ENCODE results near the gene ACTRT2.

The ACTRT2 gene

GRCh38 chr1:3069491-3070308, 48.4 kb downstream of the ACTRT2 start:
- DNase-seq (ENCODE audit: low read depth), result no peak

GRCh38 chr1:3070309-3070643, 49.0 kb downstream of the ACTRT2 start:
- DNase-seq (ENCODE audit: low read depth), result no peak

GRCh38 chr1:3070644-3071564, 49.6 kb downstream of the ACTRT2 start:
- DNase-seq (ENCODE audit: low read depth), result no peak

- DNase-seq (ENCODE audit: low read depth), result no peak
These were observed 50.5 kb downstream of the ACTRT2 start for GRCh38 chr1:3071565-3072390.
